Testis (tissue), 3 donors: ENCODE data around the gene MAP2. TPM values are rescaled to one million over a fixed set of nuclear protein-coding genes. Genes with fewer than 3 reads are reported as not detected.
A peak's percentile ranks its signal among the peaks of the same experiment; 100 is the strongest.

Experiments
- DNase-seq: peaks from one replicate; pipeline ENCODE4 v3.0.0-alpha.2; 2019
- H3K27ac ChIP-seq, 2 donors: fragments of 200-600 bp; sonication (generic); one replicate each; pipeline ENCODE4 v1.5.1; 2019
- H3K27me3 ChIP-seq: fragments of 200-600 bp; sonication (generic); one replicate; pipeline ENCODE4 v1.5.1; 2019
- H3K36me3 ChIP-seq: fragments of 200-600 bp; sonication (generic); one replicate; pipeline ENCODE4 v1.5.1; 2017; ENCODE audit warnings: low read depth; ENCODE audit errors: missing control alignments
- H3K4me1 ChIP-seq: fragments of 200-600 bp; sonication (generic); one replicate; pipeline ENCODE4 v1.5.1; 2019
- H3K4me3 ChIP-seq, 2 donors: fragments of 200-600 bp; sonication (generic); one replicate each; pipeline ENCODE4 v1.5.1; 2017 to 2019
- H3K9me3 ChIP-seq: fragments of 200-600 bp; sonication (generic); one replicate; pipeline ENCODE4 v1.5.1; 2017
- POLR2A ChIP-seq: fragments of 450-650 bp; IDR thresholded peaks from one replicate; pipeline ENCODE4 v1.6.1; 2017; ENCODE audit warnings: antibody characterized with exemption, mild to moderate bottlenecking, moderate library complexity
- WGBS, 2 donors: methylation state at CpG; one replicate each; pipeline ENCODE4 v1.1.5; 2018; 5-methylcytosine and 5-hydroxymethylcytosine counted together
- intact Hi-C: fragments of 100-400 bp; cut with DNase I; formaldehyde crosslinking; loops from one replicate; pipeline ENCODE4 v1.15.1; 2023; ENCODE audit warnings: low total_unique reads
- polyA plus RNA-seq: library from polyadenylated mRNA; stranded (reverse); fragments of 350-450 nt; fragmentation: Illumina TruSeq; extraction: RNeasy Lipid Tissue Mini Kit (QIAGEN cat#74804); gene quantifications from one replicate; pipeline ENCODE4 v1.2.3, GENCODE V29; 2014; ENCODE audit warnings: low read depth, low replicate concordance; ENCODE audit not compliant: insufficient read depth
- total RNA-seq, 2 donors: library from RNA; depleted of rRNA; stranded (reverse); fragments of >200 nt; gene quantifications; one replicate each; pipeline ENCODE4 v1.2.3, GENCODE V29; 2016
- TF ChIP-seq, protein P1 (sequence below), 3 experiments: fragments of 450-650 bp in 2 of 3; fragments of 200-600 bp in 1 of 3; sonication (generic) in 1 of 3; IDR thresholded peaks; one replicate each; pipeline ENCODE4 v1.5.1; 2016 to 2019; ENCODE audit warnings: antibody characterized with exemption in 3 of 3, mild to moderate bottlenecking in 2 of 3, moderate library complexity in 1 of 3

The MAP2 gene
- total and polyA plus RNA-seq, 3 donors from 2014 or later: 15.6 to 30.9 (median 20.9) TPM

DNA sequence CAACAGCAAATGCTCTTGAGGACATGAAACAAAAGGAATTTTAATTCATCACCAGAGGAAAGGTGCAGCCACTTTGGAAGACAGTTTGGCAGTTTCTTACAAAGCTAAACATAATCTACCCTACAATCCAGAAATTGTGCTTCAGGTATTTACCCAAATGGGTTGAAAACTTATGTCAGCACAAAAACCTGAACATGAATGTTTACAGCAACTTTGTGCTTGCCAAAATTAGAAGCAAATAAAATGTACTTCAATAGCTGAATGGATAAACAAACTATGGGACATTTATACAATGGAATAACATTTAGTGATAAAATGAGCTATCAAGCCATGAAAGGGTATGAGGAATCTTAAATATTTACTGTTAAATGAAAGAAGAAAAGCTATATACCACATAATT is 6.9 kb upstream of the MAP2 start:
- Histone ChIP-seq H3K36me3 (no peaks in the 10 kb centered on the region), H3K27ac (no peak overlapping the region), H3K4me3 (no peak overlapping the region), H3K4me1 (no peaks in the 10 kb centered on the region), H3K27me3 (no peaks in the 10 kb centered on the region), H3K9me3 (no peaks in the 10 kb centered on the region)
- intact Hi-C loops: no loop called here
- no peak for DNase-seq
- no peak for TF ChIP-seq POLR2A
- TF ChIP-seq, protein P1, sequence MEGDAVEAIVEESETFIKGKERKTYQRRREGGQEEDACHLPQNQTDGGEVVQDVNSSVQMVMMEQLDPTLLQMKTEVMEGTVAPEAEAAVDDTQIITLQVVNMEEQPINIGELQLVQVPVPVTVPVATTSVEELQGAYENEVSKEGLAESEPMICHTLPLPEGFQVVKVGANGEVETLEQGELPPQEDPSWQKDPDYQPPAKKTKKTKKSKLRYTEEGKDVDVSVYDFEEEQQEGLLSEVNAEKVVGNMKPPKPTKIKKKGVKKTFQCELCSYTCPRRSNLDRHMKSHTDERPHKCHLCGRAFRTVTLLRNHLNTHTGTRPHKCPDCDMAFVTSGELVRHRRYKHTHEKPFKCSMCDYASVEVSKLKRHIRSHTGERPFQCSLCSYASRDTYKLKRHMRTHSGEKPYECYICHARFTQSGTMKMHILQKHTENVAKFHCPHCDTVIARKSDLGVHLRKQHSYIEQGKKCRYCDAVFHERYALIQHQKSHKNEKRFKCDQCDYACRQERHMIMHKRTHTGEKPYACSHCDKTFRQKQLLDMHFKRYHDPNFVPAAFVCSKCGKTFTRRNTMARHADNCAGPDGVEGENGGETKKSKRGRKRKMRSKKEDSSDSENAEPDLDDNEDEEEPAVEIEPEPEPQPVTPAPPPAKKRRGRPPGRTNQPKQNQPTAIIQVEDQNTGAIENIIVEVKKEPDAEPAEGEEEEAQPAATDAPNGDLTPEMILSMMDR (IDR thresholded peaks at IDR 0.05): no peak

DNA sequence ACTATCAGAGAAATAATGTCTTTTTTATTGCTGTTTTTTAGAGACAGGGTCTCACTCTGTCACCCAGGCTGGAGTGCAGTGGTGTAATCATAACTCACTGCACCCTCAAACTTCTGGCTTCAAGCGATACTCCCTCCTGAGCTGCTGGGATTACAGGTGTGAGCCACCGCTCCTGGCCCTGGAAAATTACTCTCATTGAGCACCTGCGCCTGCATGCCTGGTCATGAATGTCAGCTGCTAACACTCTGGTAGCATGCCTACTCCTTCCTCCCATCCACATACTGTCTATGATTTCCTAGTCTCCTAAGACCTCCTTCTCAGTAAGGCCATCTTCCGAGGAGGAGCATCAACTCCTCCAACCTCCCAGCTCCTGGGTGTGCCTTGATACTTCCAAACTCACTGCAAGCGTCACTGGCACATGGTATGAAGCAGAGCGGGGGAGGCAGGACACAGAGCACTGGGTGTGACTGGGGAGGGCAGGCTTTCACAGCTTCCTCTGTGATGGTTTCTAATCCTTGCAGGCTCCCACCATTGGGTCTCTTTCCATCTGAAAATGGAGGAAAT is 1.6 kb upstream of the MAP2 start:
- Histone ChIP-seq H3K27me3 (no peaks in the 10 kb centered on the region), H3K9me3 (no peaks in the 10 kb centered on the region), H3K27ac (no peak overlapping the region), H3K36me3 (no peaks in the 10 kb centered on the region), H3K4me1 (peaks cover 11% of the 10 kb centered on the region), H3K4me3 (no peak overlapping the region)
- intact Hi-C loops: no loop called here
- DNase-seq: no peak
- 57 to 79% methylated on average over 6 of the region's 6 CpGs for whole genome bisulfite sequencing, 2 donors
- TF ChIP-seq, protein P1 (IDR thresholded peaks at IDR 0.05): no peak
- TF ChIP-seq POLR2A: no peak

DNA sequence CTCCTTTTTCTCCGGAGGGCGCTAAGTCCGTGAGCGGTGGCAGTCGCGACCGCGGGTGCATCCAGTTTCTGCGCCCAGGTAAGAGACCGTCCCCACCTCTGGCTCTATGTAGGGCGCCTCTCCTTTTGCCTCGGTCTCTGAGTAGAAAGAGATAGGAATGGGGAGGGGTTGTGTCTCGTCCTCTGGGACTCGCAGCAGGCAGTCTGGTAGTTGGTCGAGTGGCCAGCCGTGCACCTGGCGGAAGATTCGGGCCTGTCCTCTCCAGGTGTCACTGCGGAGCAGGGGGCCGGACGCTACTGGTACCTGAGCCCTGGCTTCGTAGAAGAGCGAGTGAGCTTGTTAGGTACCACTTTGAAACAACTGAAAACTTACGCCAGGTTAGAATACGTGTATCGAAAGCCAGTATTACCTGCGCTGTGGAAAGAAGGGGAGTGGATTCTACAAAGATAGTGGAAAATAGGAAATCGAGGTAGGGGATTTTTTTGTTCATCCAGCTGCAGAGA is 403 bp downstream of the MAP2 start:
- H3K4me3 ChIP-seq: peak overlapping the region; percentile 64 to 72
- no peaks in the 10 kb centered on the region for H3K27me3 ChIP-seq
- H3K27ac ChIP-seq: peak overlapping the region; percentile 52 to 71
- peaks cover 11% of the 10 kb centered on the region for H3K4me1 ChIP-seq
- no peaks in the 10 kb centered on the region for H3K9me3 ChIP-seq
- peak; percentile 48 for DNase-seq
- 0 to 1% methylated on average over 28 of the region's 28 CpGs for WGBS, 2 donors
- TF ChIP-seq, protein P1 (IDR thresholded peaks at IDR 0.05): no peak
- no peak for TF ChIP-seq POLR2A
- intact Hi-C loops: no loop called here
- H3K36me3 ChIP-seq: no peaks in the 10 kb centered on the region

DNA sequence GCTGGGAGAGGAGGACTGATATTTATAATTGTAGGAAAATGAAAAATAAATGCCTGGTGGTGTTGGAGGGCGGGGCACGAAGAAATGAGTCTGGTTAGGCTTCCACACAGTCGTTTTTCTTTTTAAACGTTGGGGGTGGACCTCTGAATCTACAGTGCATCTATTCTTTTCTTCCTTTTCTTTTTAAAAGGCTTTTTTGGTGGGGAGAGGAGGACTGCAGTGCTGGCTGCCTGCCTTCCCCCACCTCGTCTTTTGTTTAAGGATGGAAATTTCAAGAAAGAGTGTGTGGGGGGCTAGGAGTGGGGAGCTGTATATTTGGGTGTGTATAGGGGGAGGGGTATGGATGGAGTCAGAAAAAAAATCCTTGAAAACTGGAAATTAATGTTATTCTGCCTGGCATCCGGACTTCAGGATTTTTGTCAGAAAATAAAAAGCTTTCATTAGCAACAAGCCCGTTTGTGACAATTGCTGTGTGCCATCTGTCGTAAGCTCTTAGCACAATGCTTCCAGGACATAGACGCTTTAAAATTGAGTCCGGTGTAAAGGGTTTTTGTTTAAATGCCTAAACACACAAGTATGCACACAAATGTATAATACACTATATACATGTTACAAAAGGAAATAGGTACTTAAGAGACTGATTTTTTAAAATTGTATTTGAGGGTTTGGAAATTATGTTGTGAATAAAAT is 1.1 kb downstream of the MAP2 start:
- no peak overlapping the region for H3K27ac ChIP-seq
- H3K4me1 ChIP-seq: peaks cover 11% of the 10 kb centered on the region
- no peak for TF ChIP-seq POLR2A
- TF ChIP-seq, protein P1 (IDR thresholded peaks at IDR 0.05): no peak
- peak overlapping the region; percentile 64 to 72 for H3K4me3 ChIP-seq
- H3K9me3 ChIP-seq: no peaks in the 10 kb centered on the region
- intact Hi-C loops: no loop called here
- no peak for DNase-seq
- H3K36me3 ChIP-seq: no peaks in the 10 kb centered on the region
- no peaks in the 10 kb centered on the region for H3K27me3 ChIP-seq
- WGBS, 2 donors: 1 to 3% methylated on average over 10 of the region's 10 CpGs
